Small intestine (tissue), 7 donors: Measurements from ENCODE around the gene MARK4. TPM values are rescaled to one million over a fixed set of nuclear protein-coding genes. Genes with fewer than 3 reads are reported as not detected.

ENCODE experiments used
- DNase-seq, 2 donors: peaks; one replicate each; pipeline versions ENCODE4 v3.0.0 to v3.0.0-alpha.2; 2013
- FAIRE-seq: peaks from 2 replicates; lab custom pipeline; 2012; peaks lifted over from hg19 to GRCh38; lab: Jason Lieb, UNC
- H3K27ac ChIP-seq, 3 donors: one replicate each; pipeline ENCODE4 v1.5.1; 2013; ENCODE audit warnings: low read length in 2 of 3, mild to moderate bottlenecking in 2 of 3, control low read depth in 1 of 3, inconsistent platforms in 1 of 3, low read depth in 1 of 3, moderate library complexity in 1 of 3
- H3K27me3 ChIP-seq, 3 donors: one replicate each; pipeline ENCODE4 v1.6.1; 2013; ENCODE audit warnings: low read length in 3 of 3, inconsistent platforms in 1 of 3; ENCODE audit not compliant: control insufficient read depth in 3 of 3, insufficient read depth in 3 of 3
- H3K36me3 ChIP-seq, 3 donors: one replicate each; pipeline ENCODE4 v1.6.1; 2013; ENCODE audit warnings: low read length in 3 of 3, inconsistent platforms in 1 of 3, low read depth in 1 of 3, mild to moderate bottlenecking in 1 of 3, moderate library complexity in 1 of 3; ENCODE audit not compliant: control insufficient read depth in 3 of 3, insufficient read depth in 2 of 3
- H3K4me1 ChIP-seq, 3 donors: one replicate each; pipeline ENCODE4 v1.6.1; 2013; ENCODE audit warnings: low read length in 2 of 3, inconsistent platforms in 1 of 3, low read depth in 1 of 3, mild to moderate bottlenecking in 1 of 3, moderate library complexity in 1 of 3; ENCODE audit not compliant: control insufficient read depth in 3 of 3, insufficient read depth in 2 of 3
- H3K4me3 ChIP-seq, 3 donors: one replicate each; pipeline ENCODE4 v1.5.1; 2013; ENCODE audit warnings: low read length in 3 of 3, control low read depth in 1 of 3, inconsistent platforms in 1 of 3, low read depth in 1 of 3, mild to moderate bottlenecking in 1 of 3, moderate library complexity in 1 of 3
- H3K9me3 ChIP-seq, 2 donors: one replicate each; pipeline ENCODE4 v1.6.1; 2013; ENCODE audit warnings: low read depth in 1 of 2, low read length in 1 of 2; ENCODE audit not compliant: control insufficient read depth in 2 of 2, insufficient read depth in 1 of 2
- WGBS, 3 donors: extraction: QIAGEN DNeasy Blood & Tissue Kit; methylation state at CpG; one replicate each; pipeline ENCODE4 v1.1.7; 2013; 5-methylcytosine and 5-hydroxymethylcytosine counted together
- polyA plus RNA-seq, 4 donors: library from polyadenylated mRNA; stranded (reverse) in 3 of 4; unstranded in 1 of 4; fragments of 200-250 nt in 3 of 4; fragments of 120-200 nt in 1 of 4; gene quantifications; one replicate each; pipeline versions ENCODE4 v1.2.1 to v1.2.3, GENCODE V29; 2013
- donor health status: healthy with polysubstance abuse.
- donor health status: control.
- donor health status: control.
- donor health status: Bipolar disorder and iron deficiency.
- donor health status: healthy.

The MARK4 gene
- polyA plus RNA-seq, 4 donors, result 5.1 to 14.2 (median 7.7) TPM

GRCh38 chr19:45255611-45256157 lies 4.6 kb downstream of the MARK4 start:
- Histone ChIP-seq H3K4me3 (no peak overlapping the region), H3K36me3 (peaks cover 0 to 20% (median 0%) of the 10 kb centered on the region in 3 donors), H3K27me3 (no peaks in the 10 kb centered on the region), H3K4me1 (peaks cover 0 to 11% (median 11%) of the 10 kb centered on the region in 3 donors), H3K27ac (no peak overlapping the region), H3K9me3 (peaks cover 0 to under 1% of the 10 kb centered on the region in 2 donors)
- WGBS, 3 donors, result 86 to 91% (median 88%) methylated on average over 9 of the region's 9 CpGs
- DNase-seq, result no peak
- FAIRE-seq, result no peak

- peaks cover 0 to 11% (median 7%) of the 10 kb centered on the region in 3 donors for H3K4me1 ChIP-seq
- no peak overlapping the region for H3K27ac ChIP-seq
- 94 to 98% (median 97%) methylated on average over 4 of the region's 4 CpGs for WGBS, 3 donors
- FAIRE-seq (no peak), DNase-seq (no peak)
- no peak overlapping the region for H3K4me3 ChIP-seq
- H3K9me3 ChIP-seq, result peaks cover 0 to 3% of the 10 kb centered on the region in 2 donors
- H3K27me3 ChIP-seq, result no peaks in the 10 kb centered on the region
- H3K36me3 ChIP-seq, result peaks cover 0 to 22% (median 0%) of the 10 kb centered on the region in 3 donors
Observed at GRCh38 chr19:45256836-45257235, 5.8 kb downstream of the MARK4 start.

GRCh38 chr19:45258862-45259261 lies 7.8 kb downstream of the MARK4 start:
- Histone ChIP-seq H3K4me1 (no peaks in the 10 kb centered on the region), H3K27ac (no peak overlapping the region), H3K4me3 (no peak overlapping the region), H3K27me3 (no peaks in the 10 kb centered on the region), H3K9me3 (peaks cover 0 to 3% of the 10 kb centered on the region in 2 donors), H3K36me3 (peaks cover 0 to 25% (median 0%) of the 10 kb centered on the region in 3 donors)
- FAIRE-seq (no peak), DNase-seq (no peak)
- 95 to 96% (median 96%) methylated on average over 19 of the region's 19 CpGs for WGBS, 3 donors

GRCh38 chr19:45262570-45262969 lies 11.5 kb downstream of the MARK4 start:
- H3K4me3 ChIP-seq, result no peak overlapping the region
- WGBS, 3 donors, result 88 to 93% (median 89%) methylated on average over 6 of the region's 6 CpGs
- H3K9me3 ChIP-seq, result peaks cover 0 to 3% of the 10 kb centered on the region in 2 donors
- H3K27me3 ChIP-seq, result no peaks in the 10 kb centered on the region
- H3K36me3 ChIP-seq, result peaks cover 0 to 39% (median 0%) of the 10 kb centered on the region in 3 donors
- FAIRE-seq (no peak), DNase-seq (no peak)
- H3K27ac ChIP-seq, result no peak overlapping the region
- no peaks in the 10 kb centered on the region for H3K4me1 ChIP-seq

DNA sequence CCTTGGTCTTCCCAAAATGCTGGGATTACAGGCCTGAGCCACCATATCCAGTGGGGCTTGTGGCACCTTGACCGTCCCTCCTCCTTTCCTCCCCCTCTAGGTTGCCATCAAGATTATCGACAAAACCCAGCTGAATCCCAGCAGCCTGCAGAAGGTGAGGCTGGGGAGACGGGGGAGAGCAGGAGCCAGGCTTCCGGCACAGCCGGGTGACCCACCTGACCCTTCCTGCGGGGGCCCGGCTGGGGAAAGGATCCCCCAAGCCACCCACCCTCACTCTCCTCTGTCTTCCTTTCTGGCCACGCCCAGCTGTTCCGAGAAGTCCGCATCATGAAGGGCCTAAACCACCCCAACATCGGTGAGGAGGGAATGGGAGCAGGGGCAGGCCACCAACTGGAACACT lies 11.9 kb downstream of the MARK4 start:
- H3K9me3 ChIP-seq, result peaks cover 0 to 3% of the 10 kb centered on the region in 2 donors
- DNase-seq, result no peak
- H3K4me1 ChIP-seq, result no peaks in the 10 kb centered on the region
- no peak for FAIRE-seq
- H3K27ac ChIP-seq, result no peak overlapping the region
- 89 to 94% (median 93%) methylated on average over 10 to 11 of the region's 11 CpGs for WGBS, 3 donors
- H3K36me3 ChIP-seq, result peaks cover 0 to 39% (median 0%) of the 10 kb centered on the region in 3 donors
- H3K27me3 ChIP-seq, result no peaks in the 10 kb centered on the region
- H3K4me3 ChIP-seq, result no peak overlapping the region

DNA sequence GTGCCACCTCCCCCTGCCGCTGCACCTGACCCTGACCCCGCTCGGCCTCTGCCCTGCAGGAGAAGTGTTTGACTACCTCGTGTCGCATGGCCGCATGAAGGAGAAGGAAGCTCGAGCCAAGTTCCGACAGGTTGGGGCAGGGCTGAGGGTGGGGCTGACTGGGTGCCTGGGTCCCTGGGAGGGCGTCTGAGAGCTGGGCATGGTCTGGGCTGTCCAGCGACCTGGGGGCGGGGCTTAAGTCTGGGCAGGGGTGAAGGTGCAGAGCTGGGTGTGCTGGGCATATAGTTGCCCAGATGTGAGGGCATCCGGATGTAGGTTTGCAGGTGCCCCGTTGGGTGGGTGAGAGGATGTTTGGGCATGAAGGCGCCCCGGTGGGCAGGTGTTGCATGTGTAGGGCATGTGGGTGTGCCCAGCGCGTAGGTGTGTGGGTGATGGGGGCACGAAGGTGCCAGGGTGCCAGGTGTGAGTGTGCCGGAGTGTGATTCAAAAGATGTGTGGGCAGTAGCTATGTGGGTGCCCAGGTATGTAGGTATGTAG lies 13.8 kb downstream of the MARK4 start:
- WGBS, 3 donors, result 77 to 92% (median 91%) methylated on average over 19 of the region's 19 CpGs
- peaks cover 0 to 46% (median 4%) of the 10 kb centered on the region in 3 donors for H3K36me3 ChIP-seq
- FAIRE-seq, result no peak

DNA sequence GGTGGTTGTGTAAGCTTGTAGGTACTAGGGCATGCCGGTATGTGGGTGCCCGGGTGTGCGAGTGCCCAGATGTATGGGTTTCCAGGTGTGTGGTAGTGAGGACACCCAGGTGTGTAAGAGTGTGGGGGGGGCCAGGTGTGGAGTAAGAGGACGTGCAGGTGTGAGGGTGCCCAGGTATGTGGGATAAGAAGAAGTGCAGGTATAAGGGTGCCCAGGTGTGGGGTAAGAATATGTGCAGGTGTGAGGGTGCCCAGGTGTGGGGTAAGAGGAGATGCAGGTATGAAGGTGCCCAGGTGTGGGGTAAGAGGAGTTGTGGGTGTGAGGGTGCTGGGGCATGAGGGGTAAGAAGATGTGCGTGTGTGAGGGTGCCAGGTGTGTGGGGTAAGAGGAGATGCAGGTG lies 14.3 kb downstream of the MARK4 start:
- FAIRE-seq (no peak), DNase-seq (no peak)
- Histone ChIP-seq H3K36me3 (peaks cover 0 to 43% (median 4%) of the 10 kb centered on the region in 3 donors), H3K27ac (no peak overlapping the region), H3K4me3 (no peak overlapping the region), H3K9me3 (peaks cover 0 to 3% of the 10 kb centered on the region in 2 donors), H3K27me3 (no peaks in the 10 kb centered on the region), H3K4me1 (no peaks in the 10 kb centered on the region)
- WGBS, 3 donors, result 91 to 92% (median 92%) methylated on average over 5 of the region's 5 CpGs

More for the DNA sequence above, 13.8 kb downstream of the MARK4 start:
- H3K27ac ChIP-seq, result no peak overlapping the region
- no peaks in the 10 kb centered on the region for H3K27me3 ChIP-seq
- no peak for DNase-seq
- no peaks in the 10 kb centered on the region for H3K4me1 ChIP-seq
- H3K4me3 ChIP-seq, result no peak overlapping the region
- peaks cover 0 to 3% of the 10 kb centered on the region in 2 donors for H3K9me3 ChIP-seq

DNA sequence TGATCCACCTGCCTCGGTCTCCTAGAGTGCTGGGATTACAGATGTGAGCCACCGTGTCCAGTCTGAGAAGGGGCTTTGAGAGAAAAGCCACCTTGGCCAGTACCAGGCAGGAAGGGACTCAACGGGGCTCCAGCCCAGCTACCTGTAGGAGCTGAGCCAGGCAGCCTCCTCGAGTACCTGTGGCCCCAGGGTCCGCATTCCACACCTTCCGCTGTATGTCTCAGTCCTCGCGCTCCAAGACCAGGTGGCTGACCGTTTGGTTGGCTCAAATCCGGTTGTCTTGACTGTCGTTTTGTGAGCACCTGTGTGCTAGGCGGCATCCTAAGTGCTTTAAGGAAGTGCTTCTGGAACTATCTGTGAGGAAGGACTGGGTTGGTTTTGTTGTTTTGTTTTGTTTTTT lies 16.2 kb downstream of the MARK4 start:
- no peak overlapping the region for H3K27ac ChIP-seq
- WGBS, 3 donors, result 86 to 93% (median 90%) methylated on average over 12 of the region's 12 CpGs
- peaks cover under 1 to 53% (median 4%) of the 10 kb centered on the region in 3 donors for H3K36me3 ChIP-seq
- H3K4me1 ChIP-seq, result no peaks in the 10 kb centered on the region
- DNase-seq (no peak), FAIRE-seq (no peak)
- no peaks in the 10 kb centered on the region for H3K9me3 ChIP-seq
- no peak overlapping the region for H3K4me3 ChIP-seq
- H3K27me3 ChIP-seq, result no peaks in the 10 kb centered on the region
